Endometrial microvascular endothelial cells (primary cell): ENCODE data around the gene BCCIP. TPM values are rescaled to one million over a fixed set of nuclear protein-coding genes. Genes with fewer than 3 reads are reported as not detected.

ENCODE experiments used
- in situ Hi-C: cut with HindIII; loops from 2 replicates; pipeline ENCODE4 v1.10.0; 2017; ENCODE audit warnings: low sequenced_read_pairs, low pct_unique_long_range_greater_than_20kb; ENCODE audit errors: inconsistent ontology term
- total RNA-seq: library from RNA; depleted of rRNA; stranded (reverse); fragments of >200 nt; gene quantifications from one replicate; pipeline ENCODE4 v1.2.3, GENCODE V29; 2015; ENCODE audit errors: inconsistent ontology term

BCCIP gene
- total RNA-seq, 1 donor from 2014 or later, result 76.3 TPM

GRCh38 chr10:125838802-125839575, 15.6 kb downstream of the BCCIP start:
- in situ Hi-C loops, result no loop called here

- in situ Hi-C loops, result no loop called here
These were observed 17.1 kb downstream of the BCCIP start for GRCh38 chr10:125840406-125840805.

- in situ Hi-C loops, result no loop called here
These were observed 17.6 kb downstream of the BCCIP start for GRCh38 chr10:125840955-125841354.

- in situ Hi-C loops, result no loop called here
These were observed 20.4 kb downstream of the BCCIP start for GRCh38 chr10:125843603-125844329.

GRCh38 chr10:125844751-125845221, 21.4 kb downstream of the BCCIP start:
- in situ Hi-C loops, result no loop called here

- in situ Hi-C loops, result no loop called here
These were observed 22.3 kb downstream of the BCCIP start for GRCh38 chr10:125845617-125846016.

GRCh38 chr10:125846894-125847293, 23.5 kb downstream of the BCCIP start:
- in situ Hi-C loops, result no loop called here

GRCh38 chr10:125848371-125848770, 25.0 kb downstream of the BCCIP start:
- in situ Hi-C loops, result no loop called here

- in situ Hi-C loops, result no loop called here
These were observed 25.5 kb downstream of the BCCIP start for GRCh38 chr10:125848857-125849256.

GRCh38 chr10:125849448-125849847, 26.1 kb downstream of the BCCIP start:
- in situ Hi-C loops, result no loop called here

- in situ Hi-C loops, result no loop called here
These were observed 27.7 kb downstream of the BCCIP start for GRCh38 chr10:125850766-125851731.

- in situ Hi-C loops, result no loop called here
These were observed 29.1 kb downstream of the BCCIP start for GRCh38 chr10:125852487-125852886.

- in situ Hi-C loops, result no loop called here
These were observed 33.9 kb downstream of the BCCIP start for GRCh38 chr10:125857185-125857760.

- in situ Hi-C loops, result no loop called here
These were observed 35.9 kb downstream of the BCCIP start for GRCh38 chr10:125859128-125859817.

GRCh38 chr10:125865120-125865519, 41.8 kb downstream of the BCCIP start:
- in situ Hi-C loops, result no loop called here

- in situ Hi-C loops, result no loop called here
These were observed 43.2 kb downstream of the BCCIP start for GRCh38 chr10:125866421-125867029.

GRCh38 chr10:125868372-125868975, 45.1 kb downstream of the BCCIP start:
- in situ Hi-C loops, result no loop called here
